ENCODE data around the gene COL13A1.

Gene COL13A1

GRCh38 chr10:69780077-69780476 is 21.6 kb upstream of the COL13A1 start:
- no peaks in the 10 kb centered on the region for H3K9me3 ChIP-seq (ENCODE audit: low read length)
- no peak overlapping the region for H3K27ac ChIP-seq (ENCODE audit: low read depth, low read length, poor library complexity, severe bottlenecking)
- no peak overlapping the region for H3K9ac ChIP-seq (ENCODE audit: low read length)
- H3K9me2 ChIP-seq (ENCODE audit: low read depth, low read length): no peaks in the 10 kb centered on the region
- no peak overlapping the region for H3K4me3 ChIP-seq (ENCODE audit: low read depth, low read length, poor library complexity, severe bottlenecking)
- TF ChIP-seq EZH2 (IDR thresholded peaks at IDR 0.05; ENCODE audit: borderline replicate concordance, low read length) (no peak), CTCF (IDR thresholded peaks at IDR 0.05; ENCODE audit: low read length) (no peak)
- no peaks in the 10 kb centered on the region for H4K20me1 ChIP-seq (ENCODE audit: insufficient read depth, low read length)
- no peak overlapping the region for H3K4me2 ChIP-seq (ENCODE audit: low read length)
- H3K36me3 ChIP-seq (ENCODE audit: insufficient read depth, low read length): no peaks in the 10 kb centered on the region
- H2AFZ ChIP-seq (ENCODE audit: low read length): no peak overlapping the region
- no peaks in the 10 kb centered on the region for H3K79me2 ChIP-seq (ENCODE audit: insufficient read depth, low read length)
- no peaks in the 10 kb centered on the region for H3K4me1 ChIP-seq (ENCODE audit: insufficient read depth, low read length, severe bottlenecking)
- H3F3A ChIP-seq (ENCODE audit: insufficient read depth, low read length): no peaks in the 10 kb centered on the region
- H3K27me3 ChIP-seq (ENCODE audit: insufficient read depth, low read length): peaks cover 2% of the 10 kb centered on the region; the same call in 1 of the 2 replicates

- Histone ChIP-seq H3K27me3 (ENCODE audit: insufficient read depth, low read length) (no peaks in the 10 kb centered on the region; the same call in 1 of the 2 replicates), H3K9ac (ENCODE audit: low read length) (no peak overlapping the region), H3K4me3 (ENCODE audit: low read depth, low read length, poor library complexity, severe bottlenecking) (no peak overlapping the region), H2AFZ (ENCODE audit: low read length) (no peak overlapping the region), H3K4me2 (ENCODE audit: low read length) (no peak overlapping the region), H3F3A (ENCODE audit: insufficient read depth, low read length) (no peaks in the 10 kb centered on the region), H4K20me1 (ENCODE audit: insufficient read depth, low read length) (no peaks in the 10 kb centered on the region), H3K79me2 (ENCODE audit: insufficient read depth, low read length) (no peaks in the 10 kb centered on the region), H3K4me1 (ENCODE audit: insufficient read depth, low read length, severe bottlenecking) (no peaks in the 10 kb centered on the region), H3K9me3 (ENCODE audit: low read length) (no peaks in the 10 kb centered on the region), H3K36me3 (ENCODE audit: insufficient read depth, low read length) (no peaks in the 10 kb centered on the region), H3K9me2 (ENCODE audit: low read depth, low read length) (no peaks in the 10 kb centered on the region), H3K27ac (ENCODE audit: low read depth, low read length, poor library complexity, severe bottlenecking) (no peak overlapping the region)
- TF ChIP-seq EZH2 (IDR thresholded peaks at IDR 0.05; ENCODE audit: borderline replicate concordance, low read length): no peak
- TF ChIP-seq CTCF (IDR thresholded peaks at IDR 0.05; ENCODE audit: low read length): no peak
Measured at GRCh38 chr10:69781576-69781975, 20.1 kb upstream of the COL13A1 start.

- H3K36me3 ChIP-seq (ENCODE audit: insufficient read depth, low read length): no peaks in the 10 kb centered on the region
- TF ChIP-seq EZH2 (IDR thresholded peaks at IDR 0.05; ENCODE audit: borderline replicate concordance, low read length): no peak
- peak; percentile 10; the same call in 1 of the 2 replicates for TF ChIP-seq CTCF (IDR thresholded peaks at IDR 0.05; ENCODE audit: low read length)
- H3F3A ChIP-seq (ENCODE audit: insufficient read depth, low read length): no peaks in the 10 kb centered on the region
- H2AFZ ChIP-seq (ENCODE audit: low read length): no peak overlapping the region
- no peaks in the 10 kb centered on the region for H4K20me1 ChIP-seq (ENCODE audit: insufficient read depth, low read length)
- H3K4me1 ChIP-seq (ENCODE audit: insufficient read depth, low read length, severe bottlenecking): no peaks in the 10 kb centered on the region
- H3K4me2 ChIP-seq (ENCODE audit: low read length): no peak overlapping the region
- no peaks in the 10 kb centered on the region for H3K9me3 ChIP-seq (ENCODE audit: low read length)
- H3K27ac ChIP-seq (ENCODE audit: low read depth, low read length, poor library complexity, severe bottlenecking): no peak overlapping the region
- H3K4me3 ChIP-seq (ENCODE audit: low read depth, low read length, poor library complexity, severe bottlenecking): no peak overlapping the region
- no peaks in the 10 kb centered on the region for H3K9me2 ChIP-seq (ENCODE audit: low read depth, low read length)
- no peaks in the 10 kb centered on the region for H3K27me3 ChIP-seq (ENCODE audit: insufficient read depth, low read length)
- H3K79me2 ChIP-seq (ENCODE audit: insufficient read depth, low read length): no peaks in the 10 kb centered on the region
- no peak overlapping the region for H3K9ac ChIP-seq (ENCODE audit: low read length)
Measured at GRCh38 chr10:69783515-69783914, 18.2 kb upstream of the COL13A1 start.
